ENCODE data around the gene NRTN. TPM values are rescaled to one million over a fixed set of nuclear protein-coding genes. Genes with fewer than 3 reads are reported as not detected.
"Not testable (repeated sequence)": the region's sequence is repeated elsewhere in the genome, so short reads cannot be mapped to it uniquely, and the experiment has no call there.

NRTN gene
- polyA plus RNA-seq, 1 experiment: 0.22 TPM

- no peaks in the 10 kb centered on the region for H3K36me3 ChIP-seq (ENCODE audit: control insufficient read depth, insufficient read depth, low read length)
- peak; percentile 29 for DNase-seq (ENCODE audit: low read depth)
- ChIA-PET POLR2A (no interaction called here), CTCF (interaction anchor here (0.7 to 1.9 kb wide), 2 partner anchors 34 to 47 kb away, joined by 4 to 6 read pairs; no protein-coding TSS in a partner anchor)
- no peak for TF ChIP-seq CTCF (IDR thresholded peaks at IDR 0.05; ENCODE audit: insufficient read depth, low read depth, low read length)
- H3K27me3 ChIP-seq (ENCODE audit: control insufficient read depth, insufficient read depth, low read length): peaks cover 4% of the 10 kb centered on the region
- H3K4me3 ChIP-seq (ENCODE audit: low read depth, low read length): no peak overlapping the region
These were observed 46.0 kb downstream of the NRTN start for GRCh38 chr19:5850743-5851293.

GRCh38 chr19:5851302-5851701 is 46.4 kb downstream of the NRTN start, which contains the start of gene FUT3:
FUT3 (minus strand) TSS chr19:5851449.
- ChIA-PET CTCF (interaction anchor here (0.7 to 1.9 kb wide), 2 partner anchors 33 to 47 kb away, joined by 4 to 6 read pairs; no protein-coding TSS in a partner anchor), POLR2A (no interaction called here)
- no peak for TF ChIP-seq CTCF (IDR thresholded peaks at IDR 0.05; ENCODE audit: insufficient read depth, low read depth, low read length)
- H3K4me3 ChIP-seq (ENCODE audit: low read depth, low read length): no peak within 1 kb of the TSS
- peaks cover 9% of the 10 kb centered on the region for H3K27me3 ChIP-seq (ENCODE audit: control insufficient read depth, insufficient read depth, low read length)
- no peaks in the 10 kb centered on the region for H3K36me3 ChIP-seq (ENCODE audit: control insufficient read depth, insufficient read depth, low read length)
- no peak for DNase-seq (ENCODE audit: low read depth)

- H3K27me3 ChIP-seq (ENCODE audit: control insufficient read depth, insufficient read depth, low read length): peaks cover 11% of the 10 kb centered on the region
- H3K4me3 ChIP-seq (ENCODE audit: low read depth, low read length); H3K36me3 ChIP-seq (ENCODE audit: control insufficient read depth, insufficient read depth, low read length); POLR2A ChIA-PET; DNase-seq (ENCODE audit: low read depth): not testable (repeated sequence)
- CTCF ChIA-PET: interaction anchor here (1.1 kb wide), 1 partner anchor 8 kb away, joined by 5 read pairs; no protein-coding TSS in a partner anchor
These were observed 49.3 kb downstream of the NRTN start for GRCh38 chr19:5854121-5854520.

GRCh38 chr19:5855151-5855550 is 50.3 kb downstream of the NRTN start:
- POLR2A ChIA-PET; H3K36me3 ChIP-seq (ENCODE audit: control insufficient read depth, insufficient read depth, low read length); H3K4me3 ChIP-seq (ENCODE audit: low read depth, low read length); DNase-seq (ENCODE audit: low read depth): not testable (repeated sequence)
- H3K27me3 ChIP-seq (ENCODE audit: control insufficient read depth, insufficient read depth, low read length): peaks cover 11% of the 10 kb centered on the region
- CTCF ChIA-PET: interaction anchor here (1.0 to 1.1 kb wide), 2 partner anchors 8 to 9 kb away, joined by 3 to 5 read pairs; no protein-coding TSS in a partner anchor

GRCh38 chr19:5857203-5858081 is 52.6 kb downstream of the NRTN start:
- CTCF ChIA-PET: no interaction called here
- POLR2A ChIA-PET: no interaction called here
- no peak for DNase-seq (ENCODE audit: low read depth)
- peaks cover 13% of the 10 kb centered on the region for H3K27me3 ChIP-seq (ENCODE audit: control insufficient read depth, insufficient read depth, low read length)
- H3K4me3 ChIP-seq (ENCODE audit: low read depth, low read length): no peak overlapping the region
- no peaks in the 10 kb centered on the region for H3K36me3 ChIP-seq (ENCODE audit: control insufficient read depth, insufficient read depth, low read length)
- TF ChIP-seq CTCF (IDR thresholded peaks at IDR 0.05; ENCODE audit: insufficient read depth, low read depth, low read length): no peak

- TF ChIP-seq CTCF (IDR thresholded peaks at IDR 0.05; ENCODE audit: insufficient read depth, low read depth, low read length): no peak
- ChIA-PET POLR2A (no interaction called here), CTCF (interaction anchor here (0.9 to 1.2 kb wide), 2 partner anchors 14 to 59 kb away, joined by 3 read pairs; partner anchors contain the start of gene NRTN)
- Histone ChIP-seq H3K27me3 (ENCODE audit: control insufficient read depth, insufficient read depth, low read length) (0 out of 2 replicates have a peak, but pooled peaks cover 2% of the 10 kb centered on the region), H3K36me3 (ENCODE audit: control insufficient read depth, insufficient read depth, low read length) (no peaks in the 10 kb centered on the region), H3K4me3 (ENCODE audit: low read depth, low read length) (no peak overlapping the region)
- no peak for DNase-seq (ENCODE audit: low read depth)
These were observed 58.3 kb downstream of the NRTN start for GRCh38 chr19:5863030-5863665.

All from BJ (cell line).